H1 (cell line): ENCODE results near the gene GALE.

Experiments used
- EP300 ChIP-seq, 2 experiments: IDR thresholded peaks; 1 replicate in 1 of 2; 2 replicates in 1 of 2; pipeline ENCODE4 v1.6.1; 2011 to 2012; ENCODE audit warnings: low read depth in 2 of 2, low read length in 2 of 2, mild to moderate bottlenecking in 2 of 2, borderline replicate concordance in 1 of 2, inconsistent platforms in 1 of 2, moderate library complexity in 1 of 2
- EZH2 ChIP-seq: fragments of 200-600 bp; sonication (generic); IDR thresholded peaks from 2 replicates; pipeline ENCODE4 v1.7.1; 2012; ENCODE audit warnings: low read depth, mild to moderate bottlenecking, moderate library complexity, low read length, inconsistent platforms; ENCODE audit not compliant: severe bottlenecking
- POLR2A ChIP-seq, 2 experiments: IDR thresholded peaks; 1 replicate in 1 of 2; 2 replicates in 1 of 2; pipeline ENCODE4 v1.6.1; 2011; ENCODE audit warnings: low read depth in 2 of 2, low read length in 2 of 2, mild to moderate bottlenecking in 2 of 2; ENCODE audit errors: control extremely low read depth in 1 of 2
- TF ChIP-seq, protein P1 (sequence below), 3 experiments: IDR thresholded peaks; 1 replicate in 2 of 3; 2 replicates in 1 of 3; pipeline versions ENCODE4 v1.5.1 to v1.6.1; 2011; ENCODE audit warnings: low read length in 3 of 3, mild to moderate bottlenecking in 3 of 3, inconsistent platforms in 2 of 3, low read depth in 1 of 3, moderate library complexity in 1 of 3; ENCODE audit not compliant: insufficient read depth in 1 of 3; ENCODE audit errors: control extremely low read depth in 1 of 3

DNA sequence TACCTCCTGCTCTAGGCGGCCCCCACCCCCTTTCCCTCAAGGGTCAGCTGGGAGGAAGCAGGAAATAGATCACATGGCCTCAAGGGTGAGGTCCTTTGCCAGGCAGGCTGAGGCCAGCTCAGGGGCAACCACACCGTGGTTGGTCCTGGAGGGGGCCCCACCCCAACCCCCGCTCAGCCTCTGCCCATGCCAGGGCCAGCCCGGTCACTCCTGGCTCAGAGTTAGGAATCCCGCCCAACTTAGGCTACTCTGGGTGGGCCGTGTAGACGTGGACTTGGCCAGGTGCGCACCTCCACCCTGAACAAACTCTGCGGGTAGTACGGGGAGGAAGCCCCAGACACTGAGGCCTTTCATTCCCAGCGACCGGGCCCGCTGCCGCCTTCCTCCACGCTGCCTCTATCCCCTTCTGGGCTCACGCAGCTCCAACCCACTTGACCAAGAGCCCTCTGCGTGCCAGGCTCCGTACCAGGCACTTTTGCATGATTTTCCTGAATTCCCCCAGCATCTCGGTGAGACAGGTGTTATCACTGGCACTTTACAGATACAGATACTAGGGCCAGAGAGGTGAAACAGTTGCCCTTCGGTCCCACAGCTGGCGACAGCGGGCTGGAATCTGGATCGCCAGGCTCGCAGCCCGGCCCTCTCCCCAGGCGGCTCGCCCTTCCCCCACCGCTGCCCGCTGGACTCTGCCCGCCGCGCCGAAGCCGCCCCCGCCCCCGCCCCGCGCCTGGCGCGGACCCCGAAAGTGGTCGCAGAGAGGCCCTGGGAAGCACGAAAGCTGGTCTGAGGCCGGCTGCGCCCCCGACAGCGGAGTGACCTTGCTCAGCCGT is 769 bp downstream of the GALE start:
- TF ChIP-seq POLR2A (IDR thresholded peaks at IDR 0.05; ENCODE audit: control extremely low read depth in 1 of 2, low read depth in 2 of 2, low read length in 2 of 2) (no peak), EP300 (IDR thresholded peaks at IDR 0.05; ENCODE audit: borderline replicate concordance in 1 of 2, low read depth in 2 of 2, low read length in 2 of 2) (no peak), EZH2 (no peak)
- TF ChIP-seq, protein P1, sequence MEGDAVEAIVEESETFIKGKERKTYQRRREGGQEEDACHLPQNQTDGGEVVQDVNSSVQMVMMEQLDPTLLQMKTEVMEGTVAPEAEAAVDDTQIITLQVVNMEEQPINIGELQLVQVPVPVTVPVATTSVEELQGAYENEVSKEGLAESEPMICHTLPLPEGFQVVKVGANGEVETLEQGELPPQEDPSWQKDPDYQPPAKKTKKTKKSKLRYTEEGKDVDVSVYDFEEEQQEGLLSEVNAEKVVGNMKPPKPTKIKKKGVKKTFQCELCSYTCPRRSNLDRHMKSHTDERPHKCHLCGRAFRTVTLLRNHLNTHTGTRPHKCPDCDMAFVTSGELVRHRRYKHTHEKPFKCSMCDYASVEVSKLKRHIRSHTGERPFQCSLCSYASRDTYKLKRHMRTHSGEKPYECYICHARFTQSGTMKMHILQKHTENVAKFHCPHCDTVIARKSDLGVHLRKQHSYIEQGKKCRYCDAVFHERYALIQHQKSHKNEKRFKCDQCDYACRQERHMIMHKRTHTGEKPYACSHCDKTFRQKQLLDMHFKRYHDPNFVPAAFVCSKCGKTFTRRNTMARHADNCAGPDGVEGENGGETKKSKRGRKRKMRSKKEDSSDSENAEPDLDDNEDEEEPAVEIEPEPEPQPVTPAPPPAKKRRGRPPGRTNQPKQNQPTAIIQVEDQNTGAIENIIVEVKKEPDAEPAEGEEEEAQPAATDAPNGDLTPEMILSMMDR (IDR thresholded peaks at IDR 0.05; ENCODE audit: control extremely low read depth in 1 of 3, insufficient read depth in 1 of 3, low read depth in 1 of 3, low read length in 3 of 3), result no peak
